K562 (cell line): ENCODE data around the gene HDC. TPM values are rescaled to one million over a fixed set of nuclear protein-coding genes. Genes with fewer than 3 reads are reported as not detected.

ENCODE experiments used
- ATAC-seq: fragments of 200-7000 bp; cut with Tn5 transposase; 3 replicates; pipeline ENCODE4 v1.9.1; 2020; ENCODE audit warnings: moderate library complexity
- BruUV-seq: library from RNA; stranded (reverse); fragments of 400-500 nt; replicated peaks from 2 replicates; lab custom pipeline; 2021; lab: Mats Ljungman, UMichigan
- CTCF ChIA-PET: fragments of 300-600 bp; formaldehyde crosslinking; extraction: SDS; loops from one replicate; lab custom pipeline; 2021; ENCODE audit warnings: low intra/inter-chr PET ratio; lab: Yijun Ruan, JAX
- POLR2A ChIA-PET: fragments of 300-600, 350-650 bp; sonication (Branson Sonifier 250); formaldehyde crosslinking; extraction: SDS; loops from one replicate; lab custom pipeline; 2021; ENCODE audit warnings: antibody characterized with exemption, inconsistent platforms; lab: Yijun Ruan, JAX
- DNase-seq, 4 experiments: peaks; one replicate each; pipeline versions ENCODE4 v3.0.0 to v3.0.0-alpha.2; 2011 to 2018; ENCODE audit warnings: low spot score in 3 of 4, mixed read lengths in 3 of 4; ENCODE audit errors: extremely low read depth in 1 of 4
- FAIRE-seq: peaks from 2 replicates; lab custom pipeline; 2011; peaks lifted over from hg19 to GRCh38; lab: Jason Lieb, UNC
- H2AFZ ChIP-seq: 2 replicates; pipeline ENCODE4 v1.6.0; 2011; ENCODE audit warnings: low read depth, low read length, control low read depth, inconsistent platforms
- H3K27ac ChIP-seq: fragments of 200-600 bp; 3 replicates; pipeline ENCODE4 v1.8.0; 2011; ENCODE audit warnings: low read depth, mild to moderate bottlenecking, control low read depth, inconsistent platforms, low read length, moderate library complexity, mixed read lengths; ENCODE audit errors: extremely low read depth
- H3K27me3 ChIP-seq, 2 experiments: fragments of 300-600 bp in 1 of 2; 2 replicates in 1 of 2; 3 replicates in 1 of 2; pipeline versions ENCODE4 v1.6.0 to v1.8.0; 2011; ENCODE audit warnings: inconsistent platforms in 2 of 2, low read length in 2 of 2, mild to moderate bottlenecking in 1 of 2, mixed read lengths in 1 of 2, moderate library complexity in 1 of 2; ENCODE audit not compliant: control insufficient read depth in 2 of 2, insufficient read depth in 2 of 2
- H3K36me3 ChIP-seq: fragments of 300-600 bp; 3 replicates; pipeline ENCODE4 v1.8.0; 2011; ENCODE audit warnings: mild to moderate bottlenecking, low read length, inconsistent platforms; ENCODE audit not compliant: control insufficient read depth, insufficient read depth
- H3K4me1 ChIP-seq, 2 experiments: fragments of 200-600 bp in 1 of 2; replicated peaks in 1 of 2; 2 replicates in 1 of 2; 3 replicates in 1 of 2; pipeline versions ENCODE4 v1.5.1 to v1.8.0; 2011; ENCODE audit warnings: inconsistent platforms in 2 of 2, low read length in 2 of 2, mild to moderate bottlenecking in 1 of 2, mixed read lengths in 1 of 2, moderate library complexity in 1 of 2; ENCODE audit not compliant: control insufficient read depth in 2 of 2, insufficient read depth in 2 of 2
- H3K4me2 ChIP-seq: 2 replicates; pipeline ENCODE4 v1.6.1; 2011; ENCODE audit warnings: low read length, control low read depth, inconsistent platforms, mixed read lengths; ENCODE audit not compliant: insufficient read depth
- H3K4me3 ChIP-seq: fragments of 200-600 bp; sonication (generic), shearing (Covaris generic); 2 replicates; pipeline ENCODE4 v1.5.1; 2016; ENCODE audit warnings: control low read depth, inconsistent platforms
- H3K79me2 ChIP-seq: fragments of 200-600 bp; 3 replicates; pipeline ENCODE4 v1.8.0; 2011; ENCODE audit warnings: low read length, inconsistent platforms; ENCODE audit not compliant: control insufficient read depth, insufficient read depth
- H3K9ac ChIP-seq, 2 experiments: 2 replicates each; pipeline versions ENCODE4 v1.6.0 to v1.6.1; 2011; ENCODE audit warnings: low read depth in 2 of 2, low read length in 2 of 2, control low read depth in 1 of 2, inconsistent platforms in 1 of 2, mild to moderate bottlenecking in 1 of 2, mixed read lengths in 1 of 2; ENCODE audit not compliant: insufficient read depth in 1 of 2
- H3K9me1 ChIP-seq: one replicate; pipeline ENCODE4 v1.6.0; 2011; ENCODE audit warnings: inconsistent platforms, mild to moderate bottlenecking, low read length, moderate library complexity; ENCODE audit not compliant: control insufficient read depth, insufficient read depth
- H3K9me3 ChIP-seq: replicated peaks from 2 replicates; pipeline ENCODE4 v1.5.1; 2011; ENCODE audit warnings: low read depth, low read length, inconsistent platforms; ENCODE audit not compliant: control insufficient read depth, insufficient read depth
- H4K20me1 ChIP-seq: replicated peaks from 2 replicates; pipeline ENCODE4 v1.6.1; 2011; ENCODE audit warnings: low read length, inconsistent platforms, mixed read lengths; ENCODE audit not compliant: control insufficient read depth, insufficient read depth
- EZH2 ChIP-seq: IDR thresholded peaks from 2 replicates; pipeline ENCODE4 v1.6.1; 2012; ENCODE audit warnings: low read depth, mild to moderate bottlenecking, inconsistent platforms, low read length, borderline replicate concordance
- KLF6 ChIP-seq: fragments of 250-450 bp; sonication (Bioruptor Pico); IDR thresholded peaks from 2 replicates; pipeline ENCODE4 v1.4.0; 2020; ENCODE audit warnings: mild to moderate bottlenecking, moderate library complexity, borderline replicate concordance
- MYC ChIP-seq, 2 experiments: fragments of 250-450 bp in 1 of 2; sonication (Bioruptor Pico) in 1 of 2; IDR thresholded peaks; 2 replicates each; pipeline versions ENCODE4 v1.5.1 to v1.6.1; 2012 to 2021; ENCODE audit warnings: low read depth in 2 of 2, borderline replicate concordance in 1 of 2, improper control_type of control experiment in 1 of 2, low read length in 1 of 2, mild to moderate bottlenecking in 1 of 2, moderate library complexity in 1 of 2
- NCOA4 ChIP-seq: fragments of 450-650 bp; IDR thresholded peaks from 2 replicates; pipeline ENCODE4 v1.6.1; 2018; ENCODE audit warnings: mild to moderate bottlenecking; ENCODE audit not compliant: partially characterized antibody
- NFIX ChIP-seq: fragments of 250-450 bp; sonication (Bioruptor Pico); IDR thresholded peaks from 2 replicates; pipeline ENCODE4 v1.4.0; 2020; ENCODE audit warnings: low read depth, mild to moderate bottlenecking, moderate library complexity
- RREB1 ChIP-seq: fragments of 250-450 bp; sonication (Bioruptor Pico); IDR thresholded peaks from 2 replicates; pipeline ENCODE4 v1.4.0; 2020
- TFAM ChIP-seq: fragments of 250-450 bp; sonication (Bioruptor Pico); conservative IDR thresholded peaks from 2 replicates; pipeline ENCODE4 v1.5.0; 2021; ENCODE audit warnings: mild to moderate bottlenecking, moderate library complexity
- ZBED1 ChIP-seq: IDR thresholded peaks from 2 replicates; pipeline ENCODE4 v1.6.1; 2014
- WGBS: fragments of 100-300 bp; shearing (Covaris generic); methylation state at CpG from one replicate; pipeline ENCODE4 v1.1.6; 2016; ENCODE audit warnings: low coverage, mixed read lengths; ENCODE audit not compliant: insufficient coverage; ENCODE audit errors: missing lambda C conversion rate; 5-methylcytosine and 5-hydroxymethylcytosine counted together
- in situ Hi-C: fragments of 300-500 bp; cut with MboI; formaldehyde crosslinking; loops from 4 replicates; pipeline ENCODE4 v1.15.0; 2018; ENCODE audit warnings: inconsistent platforms, mixed read lengths
- intact Hi-C: fragments of 100-400 bp; cut with micrococcal nuclease; formaldehyde crosslinking; loops from 2 replicates; pipeline ENCODE4 v1.14.2; 2022
- polyA plus RNA-seq, 8 experiments: library from polyadenylated mRNA; depleted of rRNA in 4 of 8; stranded (reverse) in 5 of 8; unstranded in 3 of 8; fragments of >200 nt; fragmentation: Nextera tagmentation in 2 of 8; fragmentation: Illumina TruSeq in 1 of 8; extraction: Ambion mirVana in 2 of 8; extraction: Trizol in 1 of 8; gene quantifications; 2 replicates each; pipeline versions ENCODE4 v1.2.1 to v1.2.3, GENCODE V29; 2011 to 2014; ENCODE audit warnings: inconsistent platforms in 1 of 8, missing spikeins in 1 of 8
- total RNA-seq, 7 experiments: library from RNA; depleted of rRNA in 6 of 7; stranded (reverse); fragments of >200 nt in 6 of 7; fragmentation: Illumina TruSeq in 2 of 7; extraction: Trizol in 2 of 7; gene quantifications; 2 replicates each; pipeline versions ENCODE4 v1.2.1 to v1.2.3, GENCODE V29; 2011 to 2021; ENCODE audit warnings: low replicate concordance in 1 of 7
- TF ChIP-seq, protein P1 (sequence below): sonication (generic); formaldehyde crosslinking; IDR thresholded peaks from 2 replicates; pipeline ENCODE4 v1.8.0; 2022; ENCODE audit warnings: mild to moderate bottlenecking, missing genetic modification reagents
- TF ChIP-seq, protein P2 (sequence below): sonication (generic); formaldehyde crosslinking; IDR thresholded peaks from 2 replicates; pipeline ENCODE4 v1.8.0; 2022; ENCODE audit warnings: mild to moderate bottlenecking, missing genetic modification reagents

HDC gene
- total and polyA plus RNA-seq, 9 of the 15 experiments (the other 6 are each of a cell fraction or from before 2014, with no cell fraction given), result 0.26 to 5.3 (median 0.99) TPM

DNA sequence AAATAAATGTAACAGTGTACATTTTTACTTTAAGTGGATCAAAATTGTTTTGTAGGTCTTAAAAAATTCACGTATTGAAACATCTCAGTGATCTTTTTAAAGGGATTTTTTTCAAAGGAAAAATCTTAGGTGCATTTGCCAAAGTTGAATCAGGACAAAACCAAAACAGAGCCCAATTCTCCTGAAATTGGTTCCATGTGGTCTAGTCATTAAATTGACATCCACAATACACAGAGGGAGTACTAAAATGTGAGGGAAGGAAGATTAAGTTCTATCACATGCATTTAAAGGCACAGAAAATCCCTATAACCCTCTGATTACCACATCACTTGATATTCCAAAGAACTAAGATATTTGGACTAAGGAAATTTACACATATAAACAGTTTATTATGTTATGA, 39.3 kb upstream of the HDC start:
- Histone ChIP-seq H3K9me1 (no peaks in the 10 kb centered on the region), H3K9ac (no peak overlapping the region), H3K27ac (no peak overlapping the region), H3K4me2 (no peak overlapping the region), H3K9me3 (peaks cover 10% of the 10 kb centered on the region), H3K36me3 (peaks cover 60% of the 10 kb centered on the region), H4K20me1 (no peaks in the 10 kb centered on the region), H3K4me3 (no peak overlapping the region), H3K27me3 (no peaks in the 10 kb centered on the region), H3K79me2 (no peaks in the 10 kb centered on the region), H2AFZ (no peak overlapping the region), H3K4me1 (no peaks in the 10 kb centered on the region)
- CTCF ChIA-PET, result no interaction called here
- ATAC-seq (no peak), DNase-seq (no peak), FAIRE-seq (no peak)
- intact Hi-C loops (no loop called here), in situ Hi-C loops (loop anchor here (25.0 kb wide), 1 partner anchor 418 kb away; no protein-coding TSS in a partner anchor)
- no TSS peak for BruUV-seq
- POLR2A ChIA-PET, result no interaction called here
- 61% methylated on average over 1 of the region's 1 CpG for WGBS
- no peak for TF ChIP-seq NFIX
- TF ChIP-seq NCOA4, result no peak
- TF ChIP-seq, protein P1, sequence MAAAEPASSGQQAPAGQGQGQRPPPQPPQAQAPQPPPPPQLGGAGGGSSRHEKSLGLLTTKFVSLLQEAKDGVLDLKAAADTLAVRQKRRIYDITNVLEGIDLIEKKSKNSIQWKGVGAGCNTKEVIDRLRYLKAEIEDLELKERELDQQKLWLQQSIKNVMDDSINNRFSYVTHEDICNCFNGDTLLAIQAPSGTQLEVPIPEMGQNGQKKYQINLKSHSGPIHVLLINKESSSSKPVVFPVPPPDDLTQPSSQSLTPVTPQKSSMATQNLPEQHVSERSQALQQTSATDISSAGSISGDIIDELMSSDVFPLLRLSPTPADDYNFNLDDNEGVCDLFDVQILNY (CRISPR knock-in tag), result no peak
- TF ChIP-seq EZH2, result no peak
- TF ChIP-seq MYC (IDR thresholded peaks at IDR 0.05; ENCODE audit: low read depth, low read length), result no peak
- no peak for TF ChIP-seq MYC (CRISPR knock-in tag; IDR thresholded peaks at IDR 0.05; ENCODE audit: borderline replicate concordance, low read depth)
- TF ChIP-seq, protein P2, sequence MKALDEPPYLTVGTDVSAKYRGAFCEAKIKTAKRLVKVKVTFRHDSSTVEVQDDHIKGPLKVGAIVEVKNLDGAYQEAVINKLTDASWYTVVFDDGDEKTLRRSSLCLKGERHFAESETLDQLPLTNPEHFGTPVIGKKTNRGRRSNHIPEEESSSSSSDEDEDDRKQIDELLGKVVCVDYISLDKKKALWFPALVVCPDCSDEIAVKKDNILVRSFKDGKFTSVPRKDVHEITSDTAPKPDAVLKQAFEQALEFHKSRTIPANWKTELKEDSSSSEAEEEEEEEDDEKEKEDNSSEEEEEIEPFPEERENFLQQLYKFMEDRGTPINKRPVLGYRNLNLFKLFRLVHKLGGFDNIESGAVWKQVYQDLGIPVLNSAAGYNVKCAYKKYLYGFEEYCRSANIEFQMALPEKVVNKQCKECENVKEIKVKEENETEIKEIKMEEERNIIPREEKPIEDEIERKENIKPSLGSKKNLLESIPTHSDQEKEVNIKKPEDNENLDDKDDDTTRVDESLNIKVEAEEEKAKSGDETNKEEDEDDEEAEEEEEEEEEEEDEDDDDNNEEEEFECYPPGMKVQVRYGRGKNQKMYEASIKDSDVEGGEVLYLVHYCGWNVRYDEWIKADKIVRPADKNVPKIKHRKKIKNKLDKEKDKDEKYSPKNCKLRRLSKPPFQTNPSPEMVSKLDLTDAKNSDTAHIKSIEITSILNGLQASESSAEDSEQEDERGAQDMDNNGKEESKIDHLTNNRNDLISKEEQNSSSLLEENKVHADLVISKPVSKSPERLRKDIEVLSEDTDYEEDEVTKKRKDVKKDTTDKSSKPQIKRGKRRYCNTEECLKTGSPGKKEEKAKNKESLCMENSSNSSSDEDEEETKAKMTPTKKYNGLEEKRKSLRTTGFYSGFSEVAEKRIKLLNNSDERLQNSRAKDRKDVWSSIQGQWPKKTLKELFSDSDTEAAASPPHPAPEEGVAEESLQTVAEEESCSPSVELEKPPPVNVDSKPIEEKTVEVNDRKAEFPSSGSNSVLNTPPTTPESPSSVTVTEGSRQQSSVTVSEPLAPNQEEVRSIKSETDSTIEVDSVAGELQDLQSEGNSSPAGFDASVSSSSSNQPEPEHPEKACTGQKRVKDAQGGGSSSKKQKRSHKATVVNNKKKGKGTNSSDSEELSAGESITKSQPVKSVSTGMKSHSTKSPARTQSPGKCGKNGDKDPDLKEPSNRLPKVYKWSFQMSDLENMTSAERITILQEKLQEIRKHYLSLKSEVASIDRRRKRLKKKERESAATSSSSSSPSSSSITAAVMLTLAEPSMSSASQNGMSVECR (CRISPR knock-in tag), result no peak
- TF ChIP-seq TFAM (CRISPR knock-in tag), result no peak
- TF ChIP-seq KLF6 (CRISPR knock-in tag), result no peak
- TF ChIP-seq ZBED1, result no peak
- TF ChIP-seq RREB1, result no peak
